OCI-LY1 (cell line): Measurements from ENCODE around the gene IQCK.

Experiments
- CTCF ChIP-seq: fragments of 200-600 bp; sonication (generic), shearing (Covaris generic); IDR thresholded peaks from 2 replicates; pipeline ENCODE4 v1.5.1; 2017; ENCODE audit warnings: mild to moderate bottlenecking, antibody characterized with exemption, low read length, moderate library complexity, mixed read lengths
- EZH2 ChIP-seq: fragments of 200-600 bp; sonication (generic), shearing (Covaris generic); IDR thresholded peaks from 2 replicates; pipeline ENCODE4 v1.8.0; 2017; ENCODE audit warnings: borderline replicate concordance, mixed run types, mild to moderate bottlenecking, antibody characterized with exemption, low read length, moderate library complexity, mixed read lengths

GRCh38 chr16:19704321-19705145 is 13.5 kb upstream of the IQCK start:
- TF ChIP-seq CTCF (no peak), EZH2 (no peak)
